GM20000 (cell line): ENCODE measurements around the gene NAA16.
"Not testable (repeated sequence)": the region's sequence is repeated elsewhere in the genome, so short reads cannot be mapped to it uniquely, and the experiment has no call there.

ENCODE experiments used
- DNase-seq: peaks from one replicate; pipeline ENCODE4 v3.0.0; 2012; ENCODE audit warnings: low spot score
- TF ChIP-seq, protein P1 (sequence below): IDR thresholded peaks from 2 replicates; pipeline ENCODE4 v1.5.1; 2012; ENCODE audit warnings: mild to moderate bottlenecking, control low read depth; ENCODE audit errors: extremely low read depth, missing control alignments

Gene NAA16

DNA sequence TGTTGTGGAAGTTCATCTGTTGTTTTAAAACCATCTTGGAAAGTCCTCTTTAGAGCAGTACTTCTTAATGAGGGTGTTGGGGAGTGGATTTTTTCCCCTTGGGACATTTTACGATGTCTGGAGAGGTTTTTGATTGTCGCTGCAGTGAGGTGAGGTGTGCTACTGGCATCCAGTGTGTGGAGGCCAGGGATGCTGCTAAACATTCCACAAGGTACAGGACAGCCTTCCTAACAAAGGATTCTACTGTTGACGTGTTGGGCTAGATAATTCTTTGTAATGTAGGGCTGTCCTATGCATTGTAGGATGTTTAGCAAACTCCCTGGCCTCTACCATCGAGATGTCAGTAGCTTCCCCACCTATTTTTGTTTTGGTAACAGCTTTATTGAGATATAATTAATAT, 33.3 kb downstream of the NAA16 start:
- TF ChIP-seq, protein P1, sequence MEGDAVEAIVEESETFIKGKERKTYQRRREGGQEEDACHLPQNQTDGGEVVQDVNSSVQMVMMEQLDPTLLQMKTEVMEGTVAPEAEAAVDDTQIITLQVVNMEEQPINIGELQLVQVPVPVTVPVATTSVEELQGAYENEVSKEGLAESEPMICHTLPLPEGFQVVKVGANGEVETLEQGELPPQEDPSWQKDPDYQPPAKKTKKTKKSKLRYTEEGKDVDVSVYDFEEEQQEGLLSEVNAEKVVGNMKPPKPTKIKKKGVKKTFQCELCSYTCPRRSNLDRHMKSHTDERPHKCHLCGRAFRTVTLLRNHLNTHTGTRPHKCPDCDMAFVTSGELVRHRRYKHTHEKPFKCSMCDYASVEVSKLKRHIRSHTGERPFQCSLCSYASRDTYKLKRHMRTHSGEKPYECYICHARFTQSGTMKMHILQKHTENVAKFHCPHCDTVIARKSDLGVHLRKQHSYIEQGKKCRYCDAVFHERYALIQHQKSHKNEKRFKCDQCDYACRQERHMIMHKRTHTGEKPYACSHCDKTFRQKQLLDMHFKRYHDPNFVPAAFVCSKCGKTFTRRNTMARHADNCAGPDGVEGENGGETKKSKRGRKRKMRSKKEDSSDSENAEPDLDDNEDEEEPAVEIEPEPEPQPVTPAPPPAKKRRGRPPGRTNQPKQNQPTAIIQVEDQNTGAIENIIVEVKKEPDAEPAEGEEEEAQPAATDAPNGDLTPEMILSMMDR: no peak

DNA sequence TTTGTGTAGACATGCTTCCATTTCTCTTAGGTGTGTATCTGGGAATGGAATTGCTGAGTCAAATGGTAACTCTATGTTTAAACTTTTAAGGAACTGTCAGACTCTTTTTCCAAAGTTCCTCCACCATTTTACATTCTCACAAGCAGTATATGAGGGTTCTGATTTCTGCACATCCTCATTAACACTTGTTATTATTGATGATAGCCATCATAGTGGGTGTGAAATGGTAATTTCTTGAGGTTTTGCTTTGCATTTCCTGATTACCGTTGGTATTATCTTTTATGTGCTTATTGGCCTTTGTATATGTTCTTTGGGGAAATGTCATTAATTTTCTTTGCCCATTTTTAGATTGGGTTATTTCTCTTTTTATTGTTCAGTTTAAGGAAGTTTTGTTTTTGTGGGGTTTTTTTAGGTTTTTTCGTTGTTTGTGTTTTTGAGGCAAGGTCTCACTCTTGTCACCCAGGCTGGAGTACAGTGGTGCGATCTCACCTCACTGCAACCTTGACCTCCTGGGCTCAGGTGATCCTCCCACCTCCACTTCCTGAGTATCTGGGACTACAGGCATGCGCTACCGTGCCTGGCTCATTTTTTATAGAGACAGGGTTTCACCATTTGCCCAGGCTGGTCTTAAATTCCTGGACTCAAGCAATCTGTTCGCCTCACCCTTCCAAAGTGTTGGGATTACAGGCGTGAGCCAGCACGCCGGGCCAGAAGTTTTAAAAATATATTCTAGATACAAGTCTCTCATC, 34.3 kb downstream of the NAA16 start:
- TF ChIP-seq, protein P1: no peak
- no peak for DNase-seq

More for the DNA sequence above, 33.3 kb downstream of the NAA16 start:
- DNase-seq: no peak

DNA sequence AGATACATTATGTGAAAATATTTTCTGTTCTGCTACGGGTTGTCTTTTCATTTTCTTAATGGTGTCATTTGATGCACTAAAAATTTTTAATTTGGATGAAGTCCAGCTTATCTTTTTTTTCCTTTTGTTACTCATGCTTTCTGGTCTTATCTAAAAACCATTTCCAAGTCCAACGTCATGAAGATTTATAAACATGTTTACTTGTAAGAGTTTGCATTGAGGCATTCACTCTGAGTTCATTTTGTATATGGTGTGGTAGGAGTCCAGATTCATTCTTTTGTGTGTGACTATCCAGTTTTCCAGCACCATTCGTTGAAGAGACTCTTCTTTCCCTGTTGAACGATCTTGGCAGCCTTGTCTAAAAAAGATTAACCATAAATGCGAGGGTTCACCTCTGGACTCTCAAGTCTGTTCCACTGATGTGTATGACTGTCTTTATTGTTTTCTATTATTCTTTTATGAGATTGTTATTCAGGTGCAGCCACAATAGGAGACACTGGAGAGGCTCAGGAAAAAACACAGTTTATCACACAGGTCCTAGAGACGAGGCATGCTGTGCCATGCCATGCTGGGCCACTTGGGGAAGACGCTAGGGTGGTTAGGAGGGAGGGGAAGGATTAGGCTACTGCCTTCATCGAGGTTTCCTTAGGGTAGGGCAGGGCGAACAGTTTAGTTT, 35.0 kb downstream of the NAA16 start:
- TF ChIP-seq, protein P1: no peak
- no peak for DNase-seq

DNA sequence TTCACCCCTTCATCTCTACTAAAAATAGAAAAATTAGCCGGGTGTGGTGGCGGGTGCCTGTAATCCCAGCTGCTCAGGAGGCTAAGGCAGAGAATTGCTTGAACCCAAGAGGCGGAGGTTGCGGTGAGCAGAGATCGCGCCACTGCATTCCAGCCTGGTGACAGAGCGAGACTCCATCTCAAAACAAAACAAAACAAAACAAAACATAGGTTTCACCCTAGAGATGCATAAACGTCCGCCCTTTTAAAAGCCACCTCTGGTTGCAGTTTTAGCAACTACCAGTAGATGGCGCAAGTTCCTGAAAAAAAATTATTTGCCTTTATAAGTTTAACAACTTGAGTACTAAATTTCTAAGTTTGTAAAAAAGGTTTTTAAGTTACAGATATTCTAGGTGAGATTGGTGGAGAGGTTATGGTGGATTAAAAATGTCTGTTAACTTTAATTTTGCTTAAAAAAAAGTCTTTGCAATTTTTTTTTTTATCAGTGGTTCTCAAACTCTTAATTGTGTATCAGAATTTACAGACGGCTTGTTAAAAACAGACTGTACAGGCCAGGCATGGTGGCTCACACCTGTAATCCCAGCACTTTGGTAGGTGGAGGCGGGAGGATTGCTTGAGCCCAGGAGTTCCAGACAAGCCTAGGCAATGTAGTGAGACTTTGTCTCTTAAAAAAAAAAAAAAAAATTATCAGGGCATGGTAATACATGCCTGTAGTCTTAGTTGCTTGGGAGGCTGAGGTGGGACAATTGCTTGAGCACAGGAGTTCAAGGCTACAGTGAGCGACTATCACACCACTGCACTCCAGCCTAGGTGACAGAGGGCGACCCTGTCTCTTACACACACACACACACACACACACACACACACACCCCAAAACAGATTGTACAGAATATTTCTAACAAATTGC, 42.1 kb downstream of the NAA16 start:
- DNase-seq: peak; percentile 52
- TF ChIP-seq, protein P1: peak; percentile 51

DNA sequence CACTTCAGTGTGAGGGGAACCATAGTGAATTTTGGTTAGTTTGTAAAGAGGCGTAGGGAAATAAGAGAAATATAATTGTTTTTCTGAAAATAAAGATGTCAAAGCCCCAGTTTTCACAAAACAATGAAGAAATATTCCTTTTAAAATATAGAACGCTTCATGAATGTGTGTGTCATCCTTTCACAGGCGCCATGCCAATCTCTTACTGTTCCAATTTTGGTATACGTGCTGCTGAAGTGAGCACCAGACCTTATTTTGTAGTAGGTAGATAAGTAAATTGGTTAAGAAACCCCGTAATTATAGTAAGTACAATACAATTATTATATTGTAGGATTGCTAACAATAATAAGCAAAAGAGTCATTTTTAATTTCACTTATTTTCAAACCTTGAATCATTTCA, 43.3 kb downstream of the NAA16 start:
- TF ChIP-seq, protein P1: no peak
- no peak for DNase-seq

DNA sequence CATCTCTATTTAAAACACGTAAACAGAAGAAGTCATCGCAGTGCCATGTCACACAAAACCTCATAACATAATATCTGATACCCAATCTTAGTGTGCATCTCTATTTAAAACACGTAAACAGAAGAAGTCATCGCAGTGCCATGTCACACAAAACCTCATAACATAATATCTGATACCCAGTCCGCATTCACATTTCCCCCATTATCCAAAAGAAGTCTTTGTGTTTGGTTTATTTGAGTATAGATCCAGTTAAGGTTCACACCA, 45.2 kb downstream of the NAA16 start:
- not testable (repeated sequence) for DNase-seq

DNA sequence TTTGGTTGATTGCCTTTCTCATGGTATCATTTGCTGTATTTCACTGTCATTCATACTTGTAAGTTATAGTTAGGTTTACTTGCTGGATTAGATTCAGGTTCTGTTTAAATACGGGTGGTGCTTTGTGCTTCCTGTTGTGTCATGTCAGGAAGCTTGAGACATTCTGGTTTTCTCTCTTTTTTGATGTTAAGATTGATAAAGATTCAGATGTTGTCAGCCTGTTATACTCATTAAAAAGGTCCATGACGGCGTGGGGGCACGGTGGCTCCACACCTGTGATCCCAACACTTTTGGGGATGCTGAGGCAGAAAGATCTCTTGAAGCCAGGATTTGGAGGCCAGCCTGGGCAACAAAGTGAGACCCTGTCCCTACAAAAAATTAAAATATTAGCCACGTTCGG, 45.7 kb downstream of the NAA16 start:
- TF ChIP-seq, protein P1: no peak
- DNase-seq: no peak
